ENCODE measurements around the gene ZNF239.
"Not testable (repeated sequence)": the region's sequence is repeated elsewhere in the genome, so short reads cannot be mapped to it uniquely, and the experiment has no call there.

The ZNF239 gene

DNA sequence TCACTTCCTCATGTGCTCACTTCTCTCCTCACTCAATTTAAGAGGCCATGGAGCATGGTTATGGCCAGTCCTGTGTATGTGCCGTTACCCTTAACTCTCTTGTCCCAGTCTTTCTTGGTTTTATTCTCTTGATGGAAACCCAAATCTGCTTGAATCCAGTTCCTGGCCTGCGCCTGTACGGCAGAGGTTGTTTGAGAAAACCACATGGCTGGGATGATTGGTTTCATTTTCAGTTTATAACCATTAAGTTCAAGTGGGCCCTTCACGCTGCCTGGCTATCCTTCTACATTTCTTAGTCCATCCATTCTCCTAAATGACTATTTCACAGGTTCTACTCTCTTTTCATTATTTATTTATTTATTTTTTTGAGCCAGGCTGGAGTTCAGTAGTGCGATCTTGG, 1.6 kb upstream of the ZNF239 start:
- Histone ChIP-seq H3K36me3 (ENCODE audit: control insufficient read depth, insufficient read depth, low read length) (no peaks in the 10 kb centered on the region), H3K4me3 (ENCODE audit: low read depth, low read length) (no peak overlapping the region), H3K27me3 (ENCODE audit: control insufficient read depth, insufficient read depth, low read length) (peaks cover 30% of the 10 kb centered on the region), H3K9ac (ENCODE audit: low read depth, low read length) (no peak overlapping the region), H3K9me3 (ENCODE audit: control insufficient read depth, insufficient read depth, low read length) (peaks cover 28% of the 10 kb centered on the region), H3K27ac (ENCODE audit: low read depth, low read length) (no peak overlapping the region), H3K4me1 (ENCODE audit: control insufficient read depth, insufficient read depth, low read length) (peaks cover 8% of the 10 kb centered on the region; the same call in 1 of the 2 replicates)

DNA sequence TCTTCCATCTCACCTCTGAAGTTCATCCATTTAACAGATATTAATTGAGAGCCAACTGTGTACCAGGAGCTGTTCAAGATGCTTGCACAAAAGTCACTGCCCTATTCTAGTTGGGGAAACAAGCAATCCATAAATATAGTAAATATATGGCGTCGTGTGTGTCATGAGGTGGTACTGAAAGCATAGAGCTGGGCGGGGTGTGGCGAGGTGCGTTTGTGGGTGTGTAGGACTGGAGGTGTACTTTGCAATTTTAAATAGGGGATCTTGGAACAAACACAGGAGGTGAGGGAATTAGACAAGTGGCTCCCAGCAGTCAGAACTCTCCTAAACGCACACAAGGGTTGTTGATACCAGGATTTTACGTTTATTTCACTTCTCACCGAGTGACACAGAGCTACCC, 490 bp upstream of the ZNF239 start:
- H3K27me3 ChIP-seq (ENCODE audit: control insufficient read depth, insufficient read depth, low read length): peaks cover 30% of the 10 kb centered on the region
- peaks cover 8% of the 10 kb centered on the region; the same call in 1 of the 2 replicates for H3K4me1 ChIP-seq (ENCODE audit: control insufficient read depth, insufficient read depth, low read length)
- no peak overlapping the region for H3K27ac ChIP-seq (ENCODE audit: low read depth, low read length)
- peaks cover 2% of the 10 kb centered on the region; the same call in 1 of the 2 replicates for H3K36me3 ChIP-seq (ENCODE audit: control insufficient read depth, insufficient read depth, low read length)
- H3K4me3 ChIP-seq (ENCODE audit: low read depth, low read length): peak overlapping the region; percentile 61
- H3K9ac ChIP-seq (ENCODE audit: low read depth, low read length): no peak overlapping the region
- H3K9me3 ChIP-seq (ENCODE audit: control insufficient read depth, insufficient read depth, low read length): peaks cover 22% of the 10 kb centered on the region

GRCh38 chr10:43573250-43574000, 991 bp downstream of the ZNF239 start:
- peak overlapping the region; percentile 61 for H3K4me3 ChIP-seq (ENCODE audit: low read depth, low read length)
- H3K4me1 ChIP-seq (ENCODE audit: control insufficient read depth, insufficient read depth, low read length): peaks cover 8% of the 10 kb centered on the region; the same call in 1 of the 2 replicates
- peaks cover 12% of the 10 kb centered on the region; the same call in 1 of the 2 replicates for H3K36me3 ChIP-seq (ENCODE audit: control insufficient read depth, insufficient read depth, low read length)
- H3K9me3 ChIP-seq (ENCODE audit: control insufficient read depth, insufficient read depth, low read length): peaks cover 22% of the 10 kb centered on the region
- H3K9ac ChIP-seq (ENCODE audit: low read depth, low read length): no peak overlapping the region
- H3K27me3 ChIP-seq (ENCODE audit: control insufficient read depth, insufficient read depth, low read length): peaks cover 30% of the 10 kb centered on the region
- H3K27ac ChIP-seq (ENCODE audit: low read depth, low read length): no peak overlapping the region

GRCh38 chr10:43570971-43571370, 3.4 kb downstream of the ZNF239 start:
- peaks cover 18% of the 10 kb centered on the region for H3K9me3 ChIP-seq (ENCODE audit: control insufficient read depth, insufficient read depth, low read length)
- no peak overlapping the region for H3K4me3 ChIP-seq (ENCODE audit: low read depth, low read length)
- H3K4me1 ChIP-seq (ENCODE audit: control insufficient read depth, insufficient read depth, low read length): peaks cover 8% of the 10 kb centered on the region; the same call in 1 of the 2 replicates
- H3K27me3 ChIP-seq (ENCODE audit: control insufficient read depth, insufficient read depth, low read length): peaks cover 29% of the 10 kb centered on the region
- H3K27ac ChIP-seq (ENCODE audit: low read depth, low read length): no peak overlapping the region
- peaks cover 31% of the 10 kb centered on the region for H3K36me3 ChIP-seq (ENCODE audit: control insufficient read depth, insufficient read depth, low read length)
- no peak overlapping the region for H3K9ac ChIP-seq (ENCODE audit: low read depth, low read length)

DNA sequence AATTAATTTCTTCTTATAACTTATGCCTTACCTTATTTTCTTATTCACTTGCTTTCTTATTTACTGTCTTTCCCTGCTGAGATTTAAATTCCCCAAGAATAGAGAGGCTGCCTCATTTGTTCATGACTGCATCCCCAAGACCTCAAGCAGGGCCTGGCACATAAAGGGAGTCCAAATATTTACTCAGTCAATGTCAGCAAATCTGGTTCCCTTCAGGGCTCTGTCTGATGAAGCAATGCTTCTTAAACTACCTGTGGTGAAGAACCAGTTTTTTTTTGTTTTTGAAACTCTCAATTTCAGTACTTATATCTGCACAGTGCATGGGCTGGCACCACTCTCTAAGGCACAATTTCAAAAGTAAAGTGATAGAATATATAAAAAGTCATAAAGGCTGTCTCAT, 4.7 kb downstream of the ZNF239 start:
- Histone ChIP-seq H3K9ac (ENCODE audit: low read depth, low read length) (no peak overlapping the region), H3K4me1 (ENCODE audit: control insufficient read depth, insufficient read depth, low read length) (peaks cover 8% of the 10 kb centered on the region; the same call in 1 of the 2 replicates), H3K27me3 (ENCODE audit: control insufficient read depth, insufficient read depth, low read length) (peaks cover 16% of the 10 kb centered on the region), H3K9me3 (ENCODE audit: control insufficient read depth, insufficient read depth, low read length) (peaks cover 6% of the 10 kb centered on the region; the same call in 1 of the 2 replicates), H3K27ac (ENCODE audit: low read depth, low read length) (no peak overlapping the region), H3K36me3 (ENCODE audit: control insufficient read depth, insufficient read depth, low read length) (peaks cover 32% of the 10 kb centered on the region), H3K4me3 (ENCODE audit: low read depth, low read length) (no peak overlapping the region)

GRCh38 chr10:43557214-43557613, 17.2 kb downstream of the ZNF239 start:
- Histone ChIP-seq H3K27ac (ENCODE audit: low read depth, low read length) (no peak overlapping the region), H3K9me3 (ENCODE audit: control insufficient read depth, insufficient read depth, low read length) (peaks cover 70% of the 10 kb centered on the region), H3K4me3 (ENCODE audit: low read depth, low read length) (no peak overlapping the region), H3K4me1 (ENCODE audit: control insufficient read depth, insufficient read depth, low read length) (no peaks in the 10 kb centered on the region), H3K27me3 (ENCODE audit: control insufficient read depth, insufficient read depth, low read length) (no peaks in the 10 kb centered on the region), H3K9ac (ENCODE audit: low read depth, low read length) (no peak overlapping the region), H3K36me3 (ENCODE audit: control insufficient read depth, insufficient read depth, low read length) (peaks cover 28% of the 10 kb centered on the region)

- not testable (repeated sequence) for H3K36me3 ChIP-seq (ENCODE audit: control insufficient read depth, insufficient read depth, low read length); H3K4me1 ChIP-seq (ENCODE audit: control insufficient read depth, insufficient read depth, low read length); H3K27me3 ChIP-seq (ENCODE audit: control insufficient read depth, insufficient read depth, low read length); H3K27ac ChIP-seq (ENCODE audit: low read depth, low read length); H3K4me3 ChIP-seq (ENCODE audit: low read depth, low read length); H3K9ac ChIP-seq (ENCODE audit: low read depth, low read length)
- H3K9me3 ChIP-seq (ENCODE audit: control insufficient read depth, insufficient read depth, low read length): peaks cover 48% of the 10 kb centered on the region
Observed at GRCh38 chr10:43543746-43544145, 30.7 kb downstream of the ZNF239 start.

DNA sequence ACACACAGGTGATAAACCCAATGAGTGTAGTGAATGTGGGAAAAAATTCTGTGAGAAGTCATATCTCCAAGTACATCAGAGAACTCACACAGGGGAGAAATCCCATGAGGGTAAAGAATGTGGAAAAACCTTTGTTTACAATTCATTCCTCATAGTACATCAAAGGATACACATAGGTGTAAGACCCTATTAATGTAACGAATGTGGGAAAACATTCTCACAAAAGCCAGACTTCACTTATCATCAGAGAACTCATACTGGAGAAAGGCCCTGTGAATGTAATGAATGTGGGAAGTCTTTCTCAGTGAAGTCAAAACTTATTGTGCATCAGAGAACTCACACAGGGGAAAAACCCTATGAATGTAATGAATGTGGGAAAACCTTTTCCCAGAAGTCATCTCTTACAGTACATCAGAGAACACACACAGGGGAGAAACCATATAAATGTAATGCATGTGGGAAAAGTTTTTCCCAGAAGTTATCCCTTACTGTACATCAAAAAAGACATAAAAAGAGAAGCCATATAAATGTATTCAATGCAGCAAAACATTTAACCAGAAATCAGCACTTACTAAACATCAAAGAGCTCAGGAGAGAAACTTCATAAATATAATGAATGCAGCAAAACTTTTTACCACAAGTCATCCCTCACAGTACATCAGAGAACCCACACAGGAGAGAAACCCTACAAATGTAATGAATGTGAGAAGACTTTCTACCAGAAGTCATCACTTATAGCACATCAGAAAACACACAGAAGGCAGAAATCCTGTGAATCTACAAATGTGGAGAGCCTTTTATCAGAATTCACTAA, 49.8 kb downstream of the ZNF239 start:
- H3K36me3 ChIP-seq (ENCODE audit: control insufficient read depth, insufficient read depth, low read length): no peaks in the 10 kb centered on the region
- no peak overlapping the region; the same call in 1 of the 2 replicates for H3K4me3 ChIP-seq (ENCODE audit: low read depth, low read length)
- H3K9me3 ChIP-seq (ENCODE audit: control insufficient read depth, insufficient read depth, low read length): peaks cover 69% of the 10 kb centered on the region
- no peak overlapping the region for H3K9ac ChIP-seq (ENCODE audit: low read depth, low read length)
- no peaks in the 10 kb centered on the region for H3K27me3 ChIP-seq (ENCODE audit: control insufficient read depth, insufficient read depth, low read length)
- no peaks in the 10 kb centered on the region for H3K4me1 ChIP-seq (ENCODE audit: control insufficient read depth, insufficient read depth, low read length)
- H3K27ac ChIP-seq (ENCODE audit: low read depth, low read length): no peak overlapping the region
